Measurements from ENCODE around the gene IL10. TPM values are rescaled to one million over a fixed set of nuclear protein-coding genes. Genes with fewer than 3 reads are reported as not detected.

Gene IL10
- total RNA-seq, 1 donor from 2014 or later, result not detected

- Mint-ChIP-seq H3K4me1 (no peaks in the 10 kb centered on the region), H3K36me3 (no peaks in the 10 kb centered on the region), H3K9me3 (no peaks in the 10 kb centered on the region), H3K27ac (no peak overlapping the region), H3K4me3 (no peak overlapping the region), H3K27me3 (ENCODE audit: insufficient read depth, low read depth) (peaks cover 4% of the 10 kb centered on the region)
- H3K27ac ChIP-seq, result no peak overlapping the region
- no peaks in the 10 kb centered on the region for H4K20me1 ChIP-seq (ENCODE audit: low read depth)
- no peaks in the 10 kb centered on the region for H3K27me3 ChIP-seq
- H2AFZ ChIP-seq (replicated peaks), result no peak overlapping the region
- TF ChIP-seq, protein P1, sequence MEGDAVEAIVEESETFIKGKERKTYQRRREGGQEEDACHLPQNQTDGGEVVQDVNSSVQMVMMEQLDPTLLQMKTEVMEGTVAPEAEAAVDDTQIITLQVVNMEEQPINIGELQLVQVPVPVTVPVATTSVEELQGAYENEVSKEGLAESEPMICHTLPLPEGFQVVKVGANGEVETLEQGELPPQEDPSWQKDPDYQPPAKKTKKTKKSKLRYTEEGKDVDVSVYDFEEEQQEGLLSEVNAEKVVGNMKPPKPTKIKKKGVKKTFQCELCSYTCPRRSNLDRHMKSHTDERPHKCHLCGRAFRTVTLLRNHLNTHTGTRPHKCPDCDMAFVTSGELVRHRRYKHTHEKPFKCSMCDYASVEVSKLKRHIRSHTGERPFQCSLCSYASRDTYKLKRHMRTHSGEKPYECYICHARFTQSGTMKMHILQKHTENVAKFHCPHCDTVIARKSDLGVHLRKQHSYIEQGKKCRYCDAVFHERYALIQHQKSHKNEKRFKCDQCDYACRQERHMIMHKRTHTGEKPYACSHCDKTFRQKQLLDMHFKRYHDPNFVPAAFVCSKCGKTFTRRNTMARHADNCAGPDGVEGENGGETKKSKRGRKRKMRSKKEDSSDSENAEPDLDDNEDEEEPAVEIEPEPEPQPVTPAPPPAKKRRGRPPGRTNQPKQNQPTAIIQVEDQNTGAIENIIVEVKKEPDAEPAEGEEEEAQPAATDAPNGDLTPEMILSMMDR (IDR thresholded peaks at IDR 0.05), result no peak
- TF ChIP-seq EZH2 (IDR thresholded peaks at IDR 0.05) (no peak), EZH2phosphoT487 (IDR thresholded peaks at IDR 0.05) (no peak)
- H3K79me2 ChIP-seq (ENCODE audit: low read depth), result no peaks in the 10 kb centered on the region
- no peak overlapping the region for H3K9ac ChIP-seq
- H3K36me3 ChIP-seq, result no peaks in the 10 kb centered on the region
- no peak overlapping the region for H3K4me3 ChIP-seq
- DNase-seq (ENCODE audit: low spot score), result no peak
- H3K4me2 ChIP-seq, result no peak overlapping the region
- no peaks in the 10 kb centered on the region for H3K9me3 ChIP-seq (ENCODE audit: low read depth)
- H3F3A ChIP-seq (ENCODE audit: low read depth), result no peaks in the 10 kb centered on the region
- H3K4me1 ChIP-seq, result no peaks in the 10 kb centered on the region
Observed at GRCh38 chr1:206754011-206754410, 18.3 kb downstream of the IL10 start.

DNA sequence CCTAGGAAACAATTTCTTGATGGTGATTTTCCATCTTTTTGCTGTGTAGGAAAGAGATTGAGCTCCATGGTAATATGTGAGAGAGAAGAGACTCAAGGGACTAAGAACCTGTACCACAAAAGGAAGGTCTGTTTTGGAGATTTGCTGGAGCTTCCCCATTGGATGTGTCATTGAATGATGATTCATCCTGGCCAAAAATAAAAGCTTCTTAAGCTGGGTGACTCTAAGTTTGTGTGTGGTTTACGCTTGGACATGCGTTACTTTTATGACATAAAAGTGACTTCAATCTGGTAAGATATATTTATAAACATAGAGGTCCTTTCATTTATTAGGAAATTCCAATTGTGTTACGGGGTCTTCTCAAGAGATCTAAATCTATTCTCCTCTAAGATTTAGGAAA lies 19.2 kb downstream of the IL10 start:
- H3K36me3 ChIP-seq, result no peaks in the 10 kb centered on the region
- no peak overlapping the region for H3K9ac ChIP-seq
- no peaks in the 10 kb centered on the region for H3K9me3 Mint-ChIP-seq
- DNase-seq (ENCODE audit: low spot score), result no peak
- no peak overlapping the region for H3K27ac Mint-ChIP-seq
- H2AFZ ChIP-seq (replicated peaks), result no peak overlapping the region
- no peaks in the 10 kb centered on the region for H3K4me1 Mint-ChIP-seq
- H3K4me2 ChIP-seq, result no peak overlapping the region
- H4K20me1 ChIP-seq (ENCODE audit: low read depth), result no peaks in the 10 kb centered on the region
- H3K79me2 ChIP-seq (ENCODE audit: low read depth), result no peaks in the 10 kb centered on the region
- no peak overlapping the region for H3K4me3 Mint-ChIP-seq
- H3K4me1 ChIP-seq, result no peaks in the 10 kb centered on the region
- no peak overlapping the region for H3K27ac ChIP-seq
- no peaks in the 10 kb centered on the region for H3K36me3 Mint-ChIP-seq
- H3K27me3 ChIP-seq, result no peaks in the 10 kb centered on the region
- no peak overlapping the region for H3K4me3 ChIP-seq
- H3K27me3 Mint-ChIP-seq (ENCODE audit: insufficient read depth, low read depth), result peaks cover 4% of the 10 kb centered on the region
- H3F3A ChIP-seq (ENCODE audit: low read depth), result no peaks in the 10 kb centered on the region
- TF ChIP-seq EZH2phosphoT487 (IDR thresholded peaks at IDR 0.05), result no peak
- TF ChIP-seq EZH2 (IDR thresholded peaks at IDR 0.05), result no peak
- TF ChIP-seq, protein P1 (IDR thresholded peaks at IDR 0.05), result no peak
- no peaks in the 10 kb centered on the region for H3K9me3 ChIP-seq (ENCODE audit: low read depth)

DNA sequence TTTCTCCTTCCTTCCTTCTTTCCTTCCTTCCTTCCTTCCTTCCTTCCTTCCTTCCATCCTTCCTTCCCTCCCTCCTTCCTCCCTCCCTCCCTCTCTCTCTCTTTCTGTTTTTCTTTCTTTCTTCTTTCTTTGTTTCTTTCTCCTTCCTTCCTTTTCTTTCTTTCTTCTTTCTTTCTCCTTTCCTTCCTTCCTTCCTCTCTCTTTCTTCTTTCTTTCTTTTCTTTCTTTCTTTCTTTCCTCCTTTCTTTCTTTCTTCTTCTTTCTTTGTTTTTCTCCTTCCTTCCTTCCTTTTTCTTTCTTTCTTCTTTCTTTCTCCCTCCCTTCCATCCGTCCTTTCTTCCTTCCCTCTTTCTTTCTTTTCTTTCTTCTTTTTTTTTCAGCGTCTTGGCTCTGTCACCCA lies 19.8 kb downstream of the IL10 start:
- no peaks in the 10 kb centered on the region for H3K9me3 ChIP-seq (ENCODE audit: low read depth)
- no peak overlapping the region for H3K27ac ChIP-seq
- TF ChIP-seq EZH2phosphoT487 (IDR thresholded peaks at IDR 0.05) (no peak), EZH2 (IDR thresholded peaks at IDR 0.05) (no peak)
- TF ChIP-seq, protein P1 (IDR thresholded peaks at IDR 0.05), result no peak
- no peaks in the 10 kb centered on the region for H3K27me3 ChIP-seq
- H3K4me2 ChIP-seq, result no peak overlapping the region
- no peaks in the 10 kb centered on the region for H4K20me1 ChIP-seq (ENCODE audit: low read depth)
- H3K9ac ChIP-seq, result no peak overlapping the region
- H3K4me3 ChIP-seq, result no peak overlapping the region
- H3K36me3 ChIP-seq, result no peaks in the 10 kb centered on the region
- no peaks in the 10 kb centered on the region for H3K79me2 ChIP-seq (ENCODE audit: low read depth)
- H3K4me1 ChIP-seq, result no peaks in the 10 kb centered on the region
- H2AFZ ChIP-seq (replicated peaks), result no peak overlapping the region
- Mint-ChIP-seq H3K36me3 (no peaks in the 10 kb centered on the region), H3K27me3 (ENCODE audit: insufficient read depth, low read depth) (peaks cover 4% of the 10 kb centered on the region), H3K4me3 (no peak overlapping the region), H3K4me1 (no peaks in the 10 kb centered on the region), H3K9me3 (no peaks in the 10 kb centered on the region), H3K27ac (no peak overlapping the region)
- DNase-seq (ENCODE audit: low spot score), result no peak
- H3F3A ChIP-seq (ENCODE audit: low read depth), result no peaks in the 10 kb centered on the region

Measured in neural progenitor cell (in vitro differentiated cells).